GM12891 (cell line): Measurements from ENCODE around the gene ARHGEF37.

Source experiments
- PAX5 ChIP-seq: IDR thresholded peaks from 2 replicates; pipeline ENCODE4 v1.6.1; 2011; ENCODE audit warnings: low read length, moderate library complexity, mild to moderate bottlenecking; ENCODE audit not compliant: insufficient read depth, severe bottlenecking
- POLR2A ChIP-seq: IDR thresholded peaks from 2 replicates; pipeline ENCODE4 v1.6.1; 2011; ENCODE audit warnings: low read depth, low read length, control low read depth
- POLR2AphosphoS5 ChIP-seq: IDR thresholded peaks from 2 replicates; pipeline ENCODE4 v1.6.1; 2011; ENCODE audit warnings: low read depth, low read length, control low read depth
- SPI1 ChIP-seq: IDR thresholded peaks from 2 replicates; pipeline ENCODE4 v1.6.1; 2011; ENCODE audit warnings: low read depth, low read length, control low read depth
- TAF1 ChIP-seq: IDR thresholded peaks from 2 replicates; pipeline ENCODE4 v1.6.1; 2011; ENCODE audit warnings: low read depth, low read length, control low read depth

DNA sequence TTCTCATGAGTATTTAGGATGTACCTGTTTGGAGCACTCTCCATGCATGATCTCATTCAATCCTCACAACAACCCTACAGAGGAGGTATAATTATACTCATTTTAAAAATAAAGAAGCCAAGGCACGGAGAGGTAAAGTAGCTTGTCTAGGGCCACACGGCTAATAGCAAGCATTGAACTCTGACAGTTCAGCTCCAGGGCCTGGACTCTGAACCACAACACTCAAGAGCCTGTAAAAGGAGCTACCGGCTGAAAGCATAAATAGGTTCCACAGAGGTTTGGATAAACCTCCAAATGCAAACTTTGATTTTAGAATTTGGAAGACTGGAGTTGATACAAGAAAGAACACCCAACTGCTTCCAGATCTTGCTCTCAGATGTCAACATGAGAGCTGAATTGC is 41.2 kb downstream of the ARHGEF37 start:
- no peak for TF ChIP-seq POLR2A
- no peak for TF ChIP-seq POLR2AphosphoS5
- TF ChIP-seq TAF1: no peak
- no peak for TF ChIP-seq SPI1
- no peak for TF ChIP-seq PAX5
